GOT3 (cell line): ENCODE data around the gene AGFG2.
"Not testable (repeated sequence)": the region's sequence is repeated elsewhere in the genome, so short reads cannot be mapped to it uniquely, and the experiment has no call there.

Source experiments
- DNase-seq: peaks from one replicate; lab custom pipeline; 2025; ENCODE audit warnings: mixed read lengths; lab: John Stamatoyannopoulos, UW

Gene AGFG2

DNA sequence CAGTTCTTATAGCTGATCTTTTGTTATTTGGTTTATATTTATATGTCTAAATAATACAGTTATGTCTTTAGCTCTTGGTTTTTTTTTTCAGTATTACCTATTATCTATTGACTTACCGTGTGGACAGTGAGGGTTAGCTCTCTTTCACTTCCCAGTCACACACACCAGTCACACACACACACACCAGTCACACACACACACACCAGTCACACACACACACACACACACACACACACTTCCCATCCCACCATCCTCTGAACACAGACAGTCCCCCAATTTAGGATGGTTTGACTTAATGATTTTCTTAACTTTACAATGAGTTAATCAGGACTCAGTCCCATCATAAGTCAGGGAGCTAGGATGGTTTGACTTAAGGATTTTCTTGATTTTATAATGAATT lies 18.9 kb upstream of the AGFG2 start:
- no peak for DNase-seq

DNA sequence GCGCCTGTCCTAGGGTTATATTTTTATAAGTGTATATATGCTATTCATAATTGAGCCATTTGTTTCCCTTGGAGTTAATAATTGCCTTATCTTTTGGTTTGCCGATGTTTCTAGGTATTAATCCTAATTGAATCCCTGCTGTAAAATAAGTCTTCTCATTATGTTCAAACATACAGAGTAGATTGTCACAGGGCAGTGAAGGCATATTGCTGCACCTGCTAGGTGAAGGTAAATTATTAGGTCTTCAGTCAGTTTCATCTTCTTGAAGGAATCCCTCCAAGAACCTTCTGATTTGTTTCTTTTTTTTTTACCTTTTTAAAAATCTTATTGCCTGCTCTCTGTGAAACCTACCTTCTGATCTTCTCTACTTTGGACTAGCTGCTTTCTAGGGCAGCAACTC lies 17.9 kb upstream of the AGFG2 start:
- no peak for DNase-seq

DNA sequence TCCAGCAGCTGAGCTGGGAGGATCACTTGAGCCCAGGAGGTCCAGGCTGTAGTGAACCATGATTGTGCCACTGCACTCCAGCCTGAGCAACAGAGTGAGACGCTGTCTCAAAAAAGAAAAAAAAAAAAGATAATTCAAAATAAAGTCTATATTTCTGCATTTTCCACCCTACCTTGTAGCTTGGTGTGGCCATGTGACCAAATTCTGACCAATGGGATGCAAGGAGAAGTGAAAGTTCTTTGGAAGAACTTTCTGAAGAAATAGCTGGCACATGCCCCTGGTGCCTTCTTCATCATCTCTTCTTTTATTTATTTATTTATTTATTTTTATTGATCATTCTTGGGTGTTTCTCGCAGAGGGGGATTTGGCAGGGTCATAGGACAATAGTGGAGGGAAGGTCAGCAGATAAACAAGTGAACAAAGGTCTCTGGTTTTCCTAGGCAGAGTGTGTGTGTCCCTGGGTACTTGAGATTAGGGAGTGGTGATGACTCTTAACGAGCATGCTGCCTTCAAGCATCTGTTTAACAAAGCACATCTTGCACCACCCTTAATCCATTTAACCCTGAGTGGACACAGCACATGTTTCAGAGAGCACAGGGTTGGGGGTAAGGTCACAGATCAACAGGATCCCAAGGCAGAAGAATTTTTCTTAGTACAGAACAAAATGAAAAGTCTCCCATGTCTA lies 17.0 kb upstream of the AGFG2 start:
- not testable (repeated sequence) for DNase-seq

DNA sequence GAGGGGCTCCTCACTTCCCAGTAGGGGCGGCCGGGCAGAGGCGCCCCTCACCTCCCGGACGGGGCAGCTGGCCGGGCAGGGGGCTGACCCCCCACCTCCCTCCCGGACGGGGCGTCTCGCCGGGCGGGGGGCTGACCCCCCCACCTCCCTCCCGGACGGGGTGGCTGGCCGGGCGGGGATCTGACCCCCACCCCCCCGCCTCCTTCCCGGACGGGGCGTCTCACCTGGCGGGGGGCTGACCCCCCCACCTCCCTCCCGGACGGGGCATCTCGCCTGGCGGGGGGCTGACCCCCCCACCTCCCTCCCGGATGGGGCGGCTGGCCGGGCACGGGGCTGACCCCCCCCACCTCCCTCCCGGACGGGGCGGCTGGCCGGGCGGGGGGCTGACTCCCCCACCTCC lies 15.8 kb upstream of the AGFG2 start:
- DNase-seq, result not testable (repeated sequence)

DNA sequence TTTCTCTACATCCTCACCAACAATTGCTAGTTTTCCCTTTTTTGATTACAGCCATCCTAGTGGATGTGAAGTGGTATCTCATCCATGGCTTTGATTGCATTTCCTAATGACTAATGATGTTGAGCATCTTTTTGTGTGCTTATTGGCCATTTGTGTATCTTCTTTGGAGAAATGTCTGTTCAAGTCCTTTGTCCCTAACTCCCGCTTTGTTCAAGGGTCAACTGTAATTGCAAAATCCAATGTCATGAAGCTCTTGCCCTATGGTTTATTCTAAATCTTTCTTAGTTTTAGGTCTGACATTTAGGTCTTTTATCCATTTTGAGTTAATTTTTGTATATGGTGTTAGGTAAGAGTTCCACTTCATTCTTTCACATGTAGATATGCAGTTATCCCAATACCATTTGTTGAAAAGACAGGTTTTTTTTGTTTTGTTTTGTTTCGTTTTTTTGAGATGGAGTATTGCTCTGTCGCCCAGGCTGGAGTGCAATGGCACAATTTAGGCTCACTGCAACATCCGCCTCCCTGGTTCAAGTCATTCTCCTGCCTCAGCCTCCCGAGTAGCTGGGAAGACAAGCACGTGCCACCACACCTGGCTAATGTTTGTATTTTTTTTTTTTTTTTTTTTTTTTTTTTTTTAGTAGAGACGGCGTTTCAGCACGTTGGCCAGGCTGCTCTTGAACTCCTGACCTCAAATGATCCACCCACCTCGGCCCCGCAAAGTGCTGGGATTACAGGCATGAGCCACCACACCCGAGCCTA lies 10.7 kb upstream of the AGFG2 start:
- not testable (repeated sequence) for DNase-seq

DNA sequence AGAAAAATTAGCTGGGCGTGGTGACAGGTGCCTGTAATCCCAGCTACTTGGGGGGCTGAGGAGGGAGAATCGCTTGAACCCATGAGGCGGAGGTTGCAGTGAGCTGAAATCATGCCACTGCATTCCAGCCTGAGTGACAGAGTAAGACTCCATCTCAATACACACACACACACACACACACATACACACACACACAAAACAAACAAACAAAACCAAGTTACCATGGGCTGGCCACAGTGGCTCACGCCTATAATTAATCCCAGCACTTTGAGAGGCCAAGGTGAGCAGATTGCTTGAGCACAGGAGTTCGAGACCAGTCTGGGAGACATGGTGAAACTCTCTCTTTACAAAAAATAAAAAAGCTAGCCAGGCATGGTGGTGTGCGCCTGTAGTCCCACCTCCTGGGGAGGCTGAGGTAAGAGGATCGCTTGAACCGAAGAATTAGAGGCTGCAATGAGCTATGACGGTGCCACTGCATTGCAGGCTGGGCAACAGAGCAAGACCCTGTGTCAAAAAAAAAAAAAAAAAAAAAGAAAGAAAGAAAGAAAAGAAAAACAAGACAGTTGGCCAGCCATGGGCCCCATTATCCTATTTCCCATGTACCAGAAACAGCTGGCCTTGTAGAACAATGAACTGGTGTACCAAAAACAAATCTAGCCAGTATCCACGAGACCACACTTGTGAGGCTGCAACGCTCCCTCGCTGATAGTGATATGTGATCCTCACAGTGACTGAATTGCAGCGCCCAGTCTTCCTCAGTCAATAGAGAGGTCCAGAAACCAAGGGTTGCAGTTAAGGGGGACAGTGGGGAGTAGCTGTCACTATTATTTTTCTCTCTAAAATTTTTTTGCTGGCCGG lies 6.6 kb upstream of the AGFG2 start:
- no peak for DNase-seq

DNA sequence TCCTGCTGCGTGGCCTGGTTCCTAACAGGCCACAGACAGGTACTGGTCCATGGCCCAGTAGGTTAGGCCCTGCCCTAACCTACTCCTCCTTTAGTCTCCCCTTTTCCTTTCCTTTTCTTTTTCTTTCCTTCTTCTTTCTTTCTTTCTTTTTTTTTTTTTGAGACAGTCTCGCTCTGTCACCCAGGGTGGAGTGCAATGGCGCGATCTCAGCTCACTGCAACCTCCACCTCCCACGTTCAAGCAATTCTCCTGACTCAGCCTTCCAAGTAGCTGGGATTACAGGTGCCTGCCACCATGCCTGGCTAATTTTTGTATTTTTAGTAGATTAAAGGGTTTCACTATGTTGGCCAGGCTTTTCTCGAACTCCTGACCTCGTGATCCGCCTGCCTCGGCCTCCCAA lies 3.0 kb upstream of the AGFG2 start:
- not testable (repeated sequence) for DNase-seq

DNA sequence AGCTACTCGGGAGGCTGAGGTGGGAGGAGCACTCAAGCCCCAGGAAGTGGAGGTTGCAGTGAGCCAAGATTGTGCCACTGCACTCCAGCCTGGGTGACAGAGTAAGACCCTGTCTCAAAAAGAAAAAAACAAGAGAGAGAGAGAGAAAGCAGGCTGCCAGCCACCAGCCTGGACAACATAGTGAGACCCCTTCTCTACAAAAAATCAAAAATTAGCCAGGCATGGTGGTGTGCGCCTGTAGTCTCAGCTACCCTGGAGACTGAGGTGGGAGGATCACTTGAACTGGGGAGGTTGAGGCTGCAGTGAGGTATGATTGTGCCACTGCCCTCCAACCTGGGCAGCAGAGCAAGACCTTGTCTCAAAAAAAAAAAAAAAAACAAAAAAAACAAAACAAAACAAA lies 2.3 kb upstream of the AGFG2 start:
- not testable (repeated sequence) for DNase-seq

DNA sequence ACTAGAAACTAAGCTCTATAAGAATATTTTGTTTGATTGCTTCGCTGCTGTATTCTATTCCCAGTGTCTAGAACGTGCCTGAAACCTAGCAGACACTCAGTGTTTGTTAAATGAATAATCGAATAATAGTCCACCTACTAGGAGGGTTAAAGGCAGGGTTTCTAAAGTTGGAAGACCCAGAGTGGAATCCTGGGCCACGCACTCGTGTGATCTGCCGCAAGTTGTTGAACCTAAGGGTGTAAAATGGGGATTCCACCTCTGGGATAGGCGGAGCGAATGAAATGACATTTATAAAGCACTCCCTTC lies 702 bp upstream of the AGFG2 start:
- DNase-seq, result no peak

DNA sequence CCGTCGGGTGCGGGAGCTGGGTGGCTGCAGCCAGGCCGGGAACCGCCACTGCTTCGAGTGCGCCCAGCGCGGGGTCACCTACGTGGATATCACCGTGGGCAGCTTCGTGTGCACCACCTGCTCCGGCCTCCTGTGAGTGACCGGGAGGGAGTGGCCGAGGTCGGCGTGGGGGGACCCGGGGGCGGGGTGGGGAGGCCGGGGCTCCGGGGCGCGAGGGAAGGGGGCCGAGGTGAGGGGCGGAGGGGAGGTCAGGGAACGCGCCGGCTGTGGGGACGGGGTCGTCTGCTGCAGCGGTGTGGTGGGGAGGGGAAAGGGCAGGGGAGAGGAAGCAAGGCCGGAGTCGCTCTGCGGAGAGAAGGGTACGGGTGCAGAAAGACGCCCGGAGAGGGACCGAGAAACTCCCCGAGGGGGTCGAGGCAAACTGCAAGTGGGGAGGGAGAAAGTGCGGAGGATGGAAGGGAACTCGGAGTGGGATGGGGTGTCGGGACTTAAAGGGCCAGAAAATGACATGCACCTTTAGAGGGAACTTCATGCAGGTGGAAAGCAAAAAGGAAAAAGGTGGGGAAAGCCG lies 518 bp downstream of the AGFG2 start:
- DNase-seq, result no peak

DNA sequence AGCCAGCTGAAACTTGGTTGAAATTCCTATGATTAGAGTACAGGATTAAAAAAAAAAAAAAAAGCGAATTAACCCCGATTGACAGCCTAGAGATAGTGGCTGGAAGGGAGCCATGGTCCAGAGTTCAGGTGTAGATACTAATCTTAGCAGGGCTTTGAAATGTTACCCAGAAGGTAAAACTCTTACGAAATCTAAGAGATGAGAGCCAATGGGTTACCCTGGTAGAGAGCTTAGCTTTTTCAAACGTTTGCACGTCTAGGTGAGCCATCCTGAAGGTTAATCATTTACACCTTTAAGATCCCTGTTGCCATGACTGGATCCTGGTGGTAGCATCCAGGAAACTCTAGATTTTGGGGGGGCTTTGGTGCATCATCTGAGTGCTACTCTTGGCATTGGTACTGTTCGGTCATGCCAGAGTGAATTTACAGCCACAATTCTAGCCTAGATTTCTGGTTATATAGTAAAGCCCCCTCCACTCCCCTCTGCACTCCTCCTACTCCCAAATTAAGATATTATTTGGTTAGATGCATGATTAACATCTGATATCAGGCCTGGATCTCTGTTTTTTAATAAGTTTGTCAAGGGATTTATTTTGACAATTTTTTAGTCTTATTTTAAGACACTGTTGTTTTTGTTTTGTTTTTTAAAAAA lies 1.2 kb downstream of the AGFG2 start:
- no peak for DNase-seq

DNA sequence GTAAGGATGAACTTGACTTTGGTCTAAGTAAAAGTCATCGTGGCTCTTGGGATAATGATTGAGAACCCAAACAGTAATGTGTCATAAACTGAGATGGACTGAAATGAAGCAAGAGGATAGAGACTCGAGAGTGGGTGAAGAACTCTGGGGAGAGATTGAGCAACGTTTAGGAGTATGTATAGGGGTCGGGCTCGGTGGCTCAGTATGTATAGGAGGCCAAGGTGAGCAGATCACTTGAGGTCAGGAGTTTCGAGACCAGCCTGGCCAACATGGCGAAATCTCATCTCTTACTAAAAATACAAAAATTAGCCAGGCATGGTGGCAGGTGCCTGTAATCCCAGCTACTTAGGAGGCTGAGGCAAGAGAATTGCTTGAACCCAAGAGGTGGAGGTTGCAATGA lies 2.3 kb downstream of the AGFG2 start:
- DNase-seq, result not testable (repeated sequence)

DNA sequence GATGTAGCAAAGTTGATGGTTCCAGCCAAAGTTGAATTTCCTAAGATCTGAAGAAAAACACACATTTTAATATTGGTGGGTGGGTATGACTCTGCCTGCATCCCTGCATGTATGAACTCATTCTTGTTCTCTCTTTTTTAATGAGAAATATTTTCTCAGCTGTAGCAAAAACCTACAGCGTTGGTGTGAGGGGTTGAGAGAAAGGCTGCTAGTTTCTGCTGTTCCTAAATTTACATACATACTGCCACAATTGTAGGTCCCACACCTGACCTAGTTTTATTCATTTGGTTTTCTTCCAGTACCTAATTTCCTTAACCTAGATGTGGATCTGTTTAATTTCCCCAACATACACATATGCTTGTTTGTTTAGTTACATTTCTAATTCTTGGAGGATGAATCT lies 4.6 kb downstream of the AGFG2 start:
- no peak for DNase-seq

DNA sequence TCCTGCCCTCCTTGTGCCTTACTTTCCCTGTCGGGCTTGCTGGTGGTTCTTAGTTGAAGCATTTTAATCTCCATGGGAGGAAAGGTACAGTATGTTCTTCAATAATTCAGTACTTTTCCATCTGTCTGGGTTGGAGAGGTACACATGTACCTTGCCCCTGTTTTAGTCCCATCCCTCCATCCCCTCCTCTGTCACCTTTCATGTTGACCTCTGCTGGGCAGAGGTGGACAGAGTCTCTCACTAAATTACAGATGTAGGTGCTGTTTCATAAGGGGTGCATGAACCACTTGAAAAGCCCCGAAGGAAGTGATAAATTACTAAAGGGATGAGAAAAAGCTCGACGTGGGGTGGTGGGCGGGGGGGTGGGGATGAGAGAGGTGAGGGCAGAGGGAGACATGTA lies 5.4 kb downstream of the AGFG2 start:
- no peak for DNase-seq

DNA sequence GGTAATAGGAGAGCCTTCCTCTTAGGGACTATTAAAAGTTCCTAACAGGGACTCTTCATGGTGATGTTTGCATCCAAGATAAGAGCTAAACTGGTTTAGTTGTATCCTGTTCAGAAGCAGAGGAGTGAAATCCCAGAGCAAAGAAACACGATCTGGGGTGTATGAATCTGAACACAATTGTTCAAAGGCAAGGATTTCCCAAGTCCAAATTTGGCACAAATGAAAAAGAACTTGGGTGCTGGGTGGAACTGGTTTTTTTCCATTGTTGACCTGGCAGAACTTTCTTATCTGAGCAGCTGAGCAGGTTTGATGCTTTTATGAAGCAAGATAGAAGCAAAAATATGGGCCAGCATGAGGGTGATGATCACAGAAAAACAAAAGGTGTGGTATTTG lies 6.0 kb downstream of the AGFG2 start:
- no peak for DNase-seq

DNA sequence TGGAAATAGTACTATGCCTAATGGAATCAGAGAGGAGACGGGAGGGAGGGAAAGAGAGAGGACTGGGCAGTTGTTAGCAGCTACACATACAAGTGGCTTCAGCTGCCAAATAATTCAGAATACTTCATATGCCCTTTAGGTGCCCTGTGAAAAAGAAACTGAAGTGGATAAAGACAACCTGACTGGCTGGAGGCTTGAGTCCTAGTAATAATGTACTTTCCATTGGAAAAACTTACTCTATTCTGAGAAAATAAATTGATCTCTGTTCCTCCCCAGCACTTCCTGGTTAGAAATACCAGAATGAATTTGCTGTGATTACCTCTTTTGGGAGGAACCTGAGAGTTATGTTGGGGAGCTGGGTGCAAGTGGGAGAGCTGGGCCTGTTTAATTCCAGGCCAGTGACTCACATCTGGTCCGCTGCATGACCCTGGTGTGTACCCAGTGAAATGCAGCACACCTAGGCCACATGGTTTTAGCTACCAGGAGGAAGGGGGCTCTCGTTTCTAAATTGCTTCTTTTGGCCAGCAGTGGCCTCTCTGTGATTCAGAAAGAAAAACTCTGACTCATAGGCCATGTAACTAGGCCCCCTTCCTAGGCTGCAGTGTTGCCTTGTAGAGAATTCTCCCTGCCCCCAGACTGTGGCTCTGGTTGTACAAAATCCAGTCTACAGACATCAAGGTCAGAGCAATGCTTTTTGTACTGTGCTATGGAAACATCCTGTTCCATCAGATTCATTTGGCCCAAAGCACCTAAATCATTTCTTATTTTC lies 6.5 kb downstream of the AGFG2 start:
- no peak for DNase-seq

DNA sequence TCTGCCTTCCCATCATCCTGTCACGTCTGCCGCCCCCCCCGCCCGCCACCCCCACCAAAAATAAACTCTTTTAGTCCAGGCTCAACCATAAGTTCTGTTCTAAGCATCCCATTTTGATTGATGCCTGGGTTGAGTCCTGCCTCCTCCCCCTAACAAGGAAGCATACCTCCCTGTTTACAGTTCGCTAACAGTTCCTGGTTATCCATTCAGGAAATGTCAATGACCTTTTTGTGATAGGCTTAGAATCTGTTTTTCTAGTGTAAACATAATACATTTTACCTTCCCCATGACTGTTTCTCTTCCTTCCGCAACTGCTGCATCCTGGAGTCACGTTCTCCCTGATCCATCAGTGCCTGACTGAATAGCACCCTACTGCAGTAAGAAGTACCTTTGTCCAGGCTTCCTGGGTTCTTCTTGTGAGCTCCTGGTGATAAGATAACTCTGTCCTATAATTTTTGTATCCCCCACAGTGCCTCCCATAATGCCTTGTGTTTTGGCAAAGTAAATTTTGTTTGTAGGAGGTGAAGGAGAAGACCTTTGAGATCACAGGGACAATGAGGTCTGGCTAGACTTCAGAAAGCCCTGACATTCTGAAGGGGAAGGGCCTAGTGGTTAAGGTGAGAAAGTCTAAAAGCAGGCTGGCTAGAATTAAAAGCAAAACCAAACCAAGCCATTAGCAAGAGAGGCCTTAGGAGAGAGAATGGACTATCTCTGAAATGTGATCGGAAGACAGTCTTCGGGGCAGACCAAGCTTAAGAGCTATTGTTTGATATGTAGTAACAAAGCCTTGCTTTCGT lies 7.3 kb downstream of the AGFG2 start:
- no peak for DNase-seq

DNA sequence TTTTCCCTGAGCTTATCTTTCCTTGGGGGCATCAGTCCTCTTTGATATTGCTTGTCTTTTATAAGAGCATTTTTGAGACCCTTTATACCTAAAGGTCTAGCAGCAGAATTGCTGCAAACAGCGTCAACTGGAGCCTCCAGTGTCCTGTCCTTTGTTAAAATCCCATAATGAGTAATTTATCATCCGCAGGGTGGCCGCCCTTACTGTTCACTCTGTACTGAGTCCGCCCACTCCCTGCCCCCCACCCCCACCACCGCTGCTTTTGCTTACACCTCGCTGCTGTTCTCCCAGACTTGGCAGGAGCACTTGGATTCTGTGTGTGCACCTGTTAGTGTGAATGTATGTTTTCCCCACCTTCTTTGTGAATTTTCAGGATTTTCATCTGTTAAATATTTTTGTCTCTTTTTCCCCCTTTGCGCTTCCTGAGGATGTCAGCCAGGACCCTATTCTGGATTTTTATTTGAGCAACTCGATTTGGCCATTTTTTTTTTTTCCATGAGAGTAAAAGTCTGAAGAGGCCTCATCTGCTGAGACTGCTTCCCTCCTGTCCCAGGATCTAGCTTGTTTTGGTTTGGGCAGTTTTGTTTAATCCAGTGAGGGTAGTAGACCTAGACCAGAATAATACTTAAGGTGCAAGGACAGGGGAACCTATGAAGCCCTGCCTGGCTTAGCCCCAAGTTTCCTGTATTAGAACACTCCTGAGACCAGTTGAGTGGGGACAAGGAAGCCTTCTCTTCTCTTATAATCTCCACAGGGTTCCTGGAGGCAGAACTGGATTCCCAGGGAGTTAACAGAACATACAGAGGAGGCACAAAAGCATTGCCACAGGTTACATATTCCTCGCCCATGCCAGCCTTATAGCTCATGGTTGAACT lies 8.2 kb downstream of the AGFG2 start:
- no peak for DNase-seq

DNA sequence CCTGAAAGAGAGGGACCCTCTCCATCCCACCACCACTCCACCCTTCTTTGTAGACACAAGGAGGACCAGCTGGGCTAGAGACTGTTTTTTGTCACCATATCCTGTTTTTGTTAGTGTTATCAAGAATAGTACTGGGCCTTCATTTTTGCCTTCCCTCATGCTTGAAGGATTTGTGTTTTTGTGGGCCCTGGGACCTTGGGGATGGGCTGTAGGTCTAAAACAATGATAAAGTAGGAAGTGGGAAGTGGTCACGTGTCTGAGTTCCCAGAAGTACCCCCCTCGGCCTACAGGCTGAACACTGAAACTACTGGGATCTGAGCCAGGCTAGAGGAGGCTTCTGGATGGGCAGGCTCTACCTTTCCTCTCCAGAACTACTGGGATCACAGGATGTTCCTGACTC lies 8.9 kb downstream of the AGFG2 start:
- no peak for DNase-seq

DNA sequence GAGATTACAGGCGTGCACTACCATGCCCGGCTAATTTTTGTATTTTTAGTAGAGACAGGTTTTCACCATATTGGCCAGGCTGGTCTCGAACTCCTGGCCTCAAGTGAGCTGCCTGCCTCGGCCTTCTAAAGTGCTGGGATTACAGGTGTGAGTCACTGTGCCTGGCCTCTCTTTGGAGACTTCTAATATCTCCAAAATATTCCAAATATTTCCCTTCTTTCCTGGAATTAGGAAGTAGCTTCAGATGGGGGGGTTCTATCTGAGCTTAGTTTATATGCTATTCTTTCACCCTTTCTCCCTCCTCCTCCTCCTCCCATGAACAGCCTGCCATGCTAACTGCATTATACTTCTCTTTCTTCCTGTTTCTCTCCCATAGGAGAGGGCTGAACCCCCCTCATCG lies 9.4 kb downstream of the AGFG2 start:
- DNase-seq, result not testable (repeated sequence)
